GM19351 (cell line): ENCODE measurements around the gene NOXO1.

ENCODE experiments used
- ATAC-seq: cut with Tn5 transposase; IDR thresholded peaks from one replicate; pipeline ENCODE4 v1.9.1; 2021; ENCODE audit warnings: mild to moderate bottlenecking, moderate library complexity; ENCODE audit not compliant: unreplicated experiment

Gene NOXO1

DNA sequence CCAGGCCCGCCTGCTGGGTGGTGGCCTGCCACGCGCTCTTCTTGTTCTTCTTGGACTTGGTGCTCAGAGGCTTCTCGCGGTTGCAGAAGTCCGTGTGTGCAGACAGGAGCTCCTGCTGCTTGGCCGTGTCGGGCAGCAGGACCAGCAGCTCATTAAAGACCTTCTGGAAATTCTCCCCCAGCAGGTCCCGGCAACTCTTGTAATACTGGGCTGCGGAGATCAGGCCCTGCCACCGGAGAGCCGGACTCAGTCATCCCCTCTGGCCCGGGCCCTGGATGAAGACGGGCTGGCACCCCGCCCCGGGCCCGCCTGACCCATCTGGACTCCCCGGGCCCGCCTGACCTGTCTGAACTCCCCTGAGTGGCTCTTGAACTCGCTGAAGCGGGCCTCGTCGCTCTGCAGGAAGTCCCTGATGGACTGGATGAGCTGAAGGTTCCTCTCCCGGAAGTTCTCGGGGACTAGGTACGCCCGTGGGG is 17.1 kb upstream of the NOXO1 start:
- ATAC-seq, result no peak

DNA sequence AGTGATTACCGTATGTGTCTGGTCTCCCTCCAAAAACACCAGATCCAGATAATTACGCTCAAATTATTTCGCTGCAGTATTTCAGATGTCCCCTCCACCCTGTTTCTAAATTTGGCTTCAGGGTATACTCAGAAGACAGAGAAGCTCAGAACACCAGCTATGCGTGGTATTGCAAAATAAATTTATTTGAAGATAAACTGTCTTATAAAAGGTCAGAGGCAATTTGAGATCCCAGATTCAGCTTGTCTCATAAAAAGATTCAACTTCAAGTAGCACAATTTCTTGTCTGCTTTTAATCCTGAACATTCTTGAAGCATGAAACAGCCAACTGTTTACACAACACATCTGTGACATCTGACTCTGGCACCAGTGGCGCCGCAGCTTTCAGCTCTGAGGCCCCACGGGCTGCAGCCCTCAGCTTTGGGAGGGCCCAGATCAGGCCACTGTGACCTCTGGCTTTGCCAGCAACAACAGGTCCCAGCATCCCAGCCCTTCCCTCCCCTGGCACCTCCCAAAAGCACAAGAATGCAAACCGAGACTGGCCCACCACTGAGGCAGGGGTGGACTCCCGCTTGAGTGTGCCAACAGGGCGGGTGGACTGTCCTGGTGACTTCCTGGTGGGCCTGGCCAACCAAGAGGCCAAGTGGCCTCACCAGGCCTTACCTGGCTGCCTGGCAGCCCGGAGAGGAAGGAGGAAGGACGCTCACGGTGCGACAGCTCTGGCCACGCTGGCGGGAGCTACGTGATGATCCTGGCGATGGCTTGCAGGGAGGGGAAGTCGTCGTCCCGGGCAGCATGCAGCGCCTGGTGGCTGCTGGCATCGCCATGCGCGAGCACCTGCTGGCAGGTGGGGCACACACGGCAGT is 16.5 kb upstream of the NOXO1 start:
- no peak for ATAC-seq

DNA sequence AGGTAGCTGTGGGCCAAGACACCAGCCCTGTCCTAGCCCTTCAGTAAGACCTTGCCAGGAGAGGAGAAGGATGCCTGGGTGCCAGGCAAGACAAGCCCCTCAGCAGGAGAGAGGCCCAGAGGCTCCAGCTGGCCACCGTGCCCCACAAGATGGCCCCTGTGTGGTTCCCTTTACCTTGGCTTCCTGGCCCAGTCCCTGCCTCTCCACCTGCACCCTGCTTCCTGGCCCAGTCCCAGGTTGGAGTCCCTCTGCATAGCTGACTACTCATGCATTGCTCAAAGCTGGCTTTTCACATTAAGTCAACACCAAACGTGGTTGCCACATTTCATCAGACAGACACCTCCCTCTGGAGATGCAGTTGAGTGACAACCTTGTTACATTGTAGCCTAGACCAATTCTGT is 12.5 kb upstream of the NOXO1 start:
- ATAC-seq, result no peak

DNA sequence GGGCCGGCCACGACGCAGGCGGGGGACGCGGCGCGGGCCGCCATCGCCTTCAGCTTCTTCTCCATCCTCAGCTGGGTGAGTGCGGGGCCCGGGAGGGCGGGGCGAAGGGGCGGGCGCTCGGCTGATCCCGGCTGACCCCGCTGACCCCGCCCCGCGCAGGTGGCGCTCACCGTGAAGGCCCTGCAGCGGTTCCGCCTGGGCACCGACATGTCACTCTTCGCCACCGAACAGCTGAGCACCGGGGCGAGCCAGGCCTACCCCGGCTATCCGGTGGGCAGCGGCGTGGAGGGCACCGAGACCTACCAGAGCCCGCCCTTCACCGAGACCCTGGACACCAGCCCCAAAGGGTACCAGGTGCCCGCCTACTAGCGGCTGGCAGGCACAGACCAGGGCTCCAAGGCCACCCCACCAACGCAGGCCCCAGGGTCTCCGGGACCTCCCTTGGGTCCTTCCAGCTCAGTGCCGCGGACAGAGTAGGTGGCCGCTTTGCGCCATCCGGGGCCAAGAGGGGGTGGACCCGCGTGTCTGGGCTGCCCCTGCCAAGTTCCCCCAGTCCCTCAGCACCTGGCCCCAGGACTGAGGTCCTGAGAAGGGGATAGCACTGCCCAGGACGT is 11.5 kb upstream of the NOXO1 start:
- ATAC-seq, result no peak

DNA sequence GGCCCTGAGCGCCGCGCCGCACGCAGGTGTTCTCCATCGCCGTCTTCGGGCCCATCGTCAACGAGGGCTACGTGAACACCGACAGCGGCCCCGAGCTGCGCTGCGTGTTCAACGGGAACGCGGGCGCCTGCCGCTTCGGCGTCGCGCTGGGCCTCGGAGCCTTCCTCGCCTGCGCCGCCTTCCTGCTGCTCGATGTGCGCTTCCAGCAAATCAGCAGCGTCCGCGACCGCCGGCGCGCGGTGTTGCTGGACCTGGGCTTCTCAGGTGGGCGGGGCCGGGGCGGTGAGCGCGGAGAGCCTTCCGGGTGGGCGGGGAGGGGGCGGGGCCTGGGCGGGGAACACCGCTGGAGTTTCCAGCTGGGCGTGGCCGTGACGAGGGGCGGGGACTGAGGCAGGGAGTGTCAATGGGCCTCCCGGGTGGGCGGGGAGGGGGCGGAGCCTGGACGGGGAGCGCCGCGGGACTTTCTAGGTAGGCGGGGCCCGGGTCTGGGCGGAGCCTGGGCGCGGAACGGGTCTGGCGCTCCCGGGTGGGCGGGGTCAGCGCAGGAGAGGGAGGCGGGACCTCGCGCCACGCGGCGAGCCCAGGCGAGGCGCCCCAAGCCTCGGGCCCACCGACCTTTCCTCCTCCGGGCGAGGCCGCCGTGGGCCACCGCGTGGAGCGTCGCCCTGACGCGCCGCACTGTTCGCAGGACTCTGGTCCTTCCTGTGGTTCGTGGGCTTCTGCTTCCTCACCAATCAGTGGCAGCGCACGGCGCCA is 10.9 kb upstream of the NOXO1 start:
- ATAC-seq, result peak; percentile 49

DNA sequence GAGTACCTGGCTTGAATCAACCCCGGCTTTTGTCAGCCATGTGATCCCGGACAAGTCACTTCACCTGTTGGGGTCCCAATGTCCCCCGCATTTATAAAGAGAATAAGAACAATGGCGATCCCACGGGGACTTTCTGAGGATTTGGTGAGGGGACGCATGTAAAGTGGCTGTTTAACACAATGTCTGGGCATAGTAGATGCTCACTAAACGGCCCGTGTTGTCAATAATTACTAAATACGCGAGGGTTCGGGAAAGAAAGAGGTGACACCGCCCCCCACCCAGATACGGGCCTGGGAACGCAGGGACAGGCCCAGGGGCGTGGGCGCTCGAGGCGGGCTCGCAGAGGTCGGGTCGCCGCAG is 10.3 kb upstream of the NOXO1 start:
- ATAC-seq, result no peak

DNA sequence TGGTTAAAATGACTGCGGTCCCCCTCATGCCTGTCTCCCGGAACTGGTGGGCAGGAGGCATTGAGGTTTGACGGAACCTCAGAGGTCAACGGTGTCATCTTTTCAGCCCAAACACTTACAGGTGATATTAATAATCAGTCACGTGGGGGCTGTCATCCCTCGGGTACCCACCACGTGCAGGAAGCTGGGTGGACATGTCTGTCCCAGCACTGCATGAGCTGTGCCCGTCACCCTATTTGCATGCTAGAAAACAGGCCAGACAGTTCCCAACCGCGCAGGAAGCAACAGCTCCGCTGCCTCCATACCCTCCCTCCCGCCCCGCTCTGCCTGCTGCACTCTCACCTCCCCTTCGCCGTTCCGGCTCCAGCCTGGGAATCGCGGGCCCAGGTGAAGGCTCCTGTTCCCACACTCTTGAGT is 9.9 kb upstream of the NOXO1 start:
- no peak for ATAC-seq

DNA sequence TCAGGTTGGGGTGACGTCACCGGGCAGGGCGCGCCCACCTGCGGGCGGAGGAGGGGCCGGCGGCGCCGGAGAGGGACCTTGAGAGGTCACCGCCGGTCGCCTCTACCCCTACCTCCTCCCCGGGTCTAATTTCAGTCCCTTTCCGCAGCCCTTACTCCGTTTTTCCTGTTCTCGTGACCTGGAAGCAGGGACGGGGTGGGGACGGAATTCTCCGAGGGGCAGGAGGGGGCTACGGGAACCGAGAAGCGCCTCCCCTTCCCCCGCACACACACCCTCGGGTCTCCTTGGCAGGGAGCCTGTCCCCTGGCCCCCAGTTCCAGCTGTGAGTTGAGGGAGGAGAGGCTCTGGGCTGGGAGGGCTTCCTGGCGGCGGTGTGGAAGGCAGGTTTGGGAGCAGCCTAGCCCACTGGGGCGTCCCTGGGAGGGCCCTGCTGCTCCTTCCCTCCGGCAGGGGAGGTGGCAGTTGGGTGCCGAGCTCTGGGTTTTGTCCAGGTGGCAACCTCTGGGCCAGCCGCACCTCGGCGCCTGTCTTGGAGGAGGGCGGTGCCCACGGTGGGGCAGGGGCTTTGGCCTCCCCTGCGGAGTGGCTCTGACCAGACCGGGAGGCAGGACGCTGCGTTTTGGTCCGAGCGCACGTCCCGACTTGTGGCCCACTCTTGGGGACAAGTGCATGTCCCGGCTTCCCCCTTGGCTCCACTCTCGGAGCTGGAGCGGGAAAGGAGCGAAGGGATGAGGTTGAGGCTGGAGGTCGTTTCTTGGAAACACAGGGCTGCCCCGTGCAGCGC is 9.3 kb upstream of the NOXO1 start:
- no peak for ATAC-seq

DNA sequence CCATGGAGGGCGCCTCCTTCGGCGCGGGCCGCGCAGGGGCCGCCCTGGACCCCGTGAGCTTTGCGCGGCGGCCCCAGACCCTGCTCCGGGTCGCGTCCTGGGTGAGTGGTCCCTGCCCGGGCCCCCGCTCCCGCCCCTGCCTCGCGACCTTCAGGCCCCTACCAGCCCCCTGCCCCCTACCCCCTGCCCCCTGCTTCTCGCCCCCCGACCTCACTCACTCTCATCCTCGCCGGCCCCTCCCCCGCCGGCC is 8.8 kb upstream of the NOXO1 start:
- no peak for ATAC-seq

DNA sequence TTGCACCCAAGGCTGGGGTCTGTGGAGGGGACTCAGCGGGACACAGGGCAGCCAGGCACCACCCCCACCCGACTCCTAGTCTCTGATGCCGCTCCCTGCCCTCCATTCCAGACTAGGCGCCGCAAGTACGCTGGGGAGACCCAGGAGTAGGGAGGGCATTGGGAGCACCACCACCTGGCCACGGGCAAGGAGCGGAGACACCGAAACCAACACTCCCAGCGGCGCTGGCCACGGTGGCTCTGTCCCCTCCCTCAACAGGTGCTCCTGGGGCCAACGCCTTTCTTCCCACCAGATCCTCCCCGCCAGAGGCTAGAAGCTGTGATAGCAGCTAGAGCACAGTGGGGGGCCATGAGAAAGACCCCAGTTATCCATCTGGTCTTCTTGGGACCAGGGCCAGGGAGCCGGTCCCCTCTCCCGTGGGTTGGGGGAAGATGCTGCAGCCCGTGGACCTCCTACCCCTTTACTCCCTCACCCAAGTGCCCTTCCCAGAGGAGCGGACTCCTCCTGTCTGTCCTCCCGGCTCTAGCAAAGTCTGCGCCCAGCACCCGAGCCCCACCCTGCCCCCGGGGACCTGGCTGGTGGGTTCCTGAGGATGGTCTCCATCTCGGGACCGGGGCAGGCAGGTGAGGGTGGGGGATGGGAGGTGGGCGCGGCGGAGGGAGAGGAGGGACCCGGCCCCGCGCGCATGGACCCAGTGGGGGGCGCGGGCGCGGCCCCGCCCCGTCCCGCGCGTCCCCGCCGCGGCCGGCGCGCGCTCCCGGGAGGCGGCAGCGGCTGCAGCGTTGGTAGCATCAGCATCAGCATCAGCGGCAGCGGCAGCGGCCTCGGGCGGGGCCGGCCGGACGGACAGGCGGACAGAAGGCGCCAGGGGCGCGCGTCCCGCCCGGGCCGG is 8.2 kb upstream of the NOXO1 start, which contains the start of gene SYNGR3:
Gene SYNGR3, plus strand, starts transcription at position 762 of the 892 bp plus-strand sequence. CDS start 133 bp downstream, outside the sequence.
- no peak for ATAC-seq

DNA sequence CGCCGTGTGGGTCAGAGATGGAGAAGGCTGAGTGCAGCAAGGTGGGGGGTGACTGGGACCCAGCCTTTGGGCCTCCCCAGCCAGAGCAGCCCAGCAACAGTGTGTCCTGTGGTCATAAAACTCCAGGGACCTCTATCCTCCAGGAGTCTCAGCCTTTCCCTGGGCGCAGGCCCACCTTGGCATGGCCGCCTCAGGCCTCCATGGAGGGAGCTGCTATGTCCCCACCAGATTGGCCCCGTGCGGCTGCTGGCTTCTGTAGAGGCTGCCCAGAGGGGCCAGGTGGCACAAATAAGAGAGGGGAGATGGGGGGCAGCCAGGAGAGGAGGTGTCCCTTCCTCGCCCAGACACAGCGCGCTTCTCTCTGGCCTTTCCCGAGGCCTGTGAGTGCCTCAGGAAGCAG is 5.9 kb upstream of the NOXO1 start:
- ATAC-seq, result no peak

DNA sequence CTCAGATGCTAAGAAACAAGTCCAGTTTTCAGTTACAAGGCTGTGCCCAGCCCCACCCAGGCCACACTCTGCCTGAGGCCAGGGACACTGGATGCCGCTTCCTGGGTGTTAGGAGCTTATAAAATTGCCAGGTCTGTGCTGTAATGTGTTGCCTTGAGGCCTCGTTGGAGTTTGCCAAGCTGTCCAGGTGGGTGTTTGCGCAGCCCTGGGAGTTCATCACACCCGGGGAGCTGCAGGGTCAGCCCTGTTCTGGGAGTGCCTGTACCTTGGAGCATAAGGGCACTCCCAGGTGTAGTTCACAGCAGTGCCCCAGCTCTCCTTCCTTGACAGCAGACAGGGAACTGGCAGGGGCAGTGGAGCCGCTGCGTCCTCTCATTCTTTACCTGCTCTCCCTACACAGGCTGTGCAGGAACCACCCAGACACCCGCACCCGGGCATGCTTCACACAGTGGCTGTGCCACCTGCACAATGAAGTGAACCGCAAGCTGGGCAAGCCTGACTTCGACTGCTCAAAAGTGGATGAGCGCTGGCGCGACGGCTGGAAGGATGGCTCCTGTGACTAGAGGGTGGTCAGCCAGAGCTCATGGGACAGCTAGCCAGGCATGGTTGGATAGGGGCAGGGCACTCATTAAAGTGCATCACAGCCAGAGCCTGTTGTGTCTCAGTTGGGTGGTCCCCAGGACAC is 4.3 kb upstream of the NOXO1 start:
- no peak for ATAC-seq

DNA sequence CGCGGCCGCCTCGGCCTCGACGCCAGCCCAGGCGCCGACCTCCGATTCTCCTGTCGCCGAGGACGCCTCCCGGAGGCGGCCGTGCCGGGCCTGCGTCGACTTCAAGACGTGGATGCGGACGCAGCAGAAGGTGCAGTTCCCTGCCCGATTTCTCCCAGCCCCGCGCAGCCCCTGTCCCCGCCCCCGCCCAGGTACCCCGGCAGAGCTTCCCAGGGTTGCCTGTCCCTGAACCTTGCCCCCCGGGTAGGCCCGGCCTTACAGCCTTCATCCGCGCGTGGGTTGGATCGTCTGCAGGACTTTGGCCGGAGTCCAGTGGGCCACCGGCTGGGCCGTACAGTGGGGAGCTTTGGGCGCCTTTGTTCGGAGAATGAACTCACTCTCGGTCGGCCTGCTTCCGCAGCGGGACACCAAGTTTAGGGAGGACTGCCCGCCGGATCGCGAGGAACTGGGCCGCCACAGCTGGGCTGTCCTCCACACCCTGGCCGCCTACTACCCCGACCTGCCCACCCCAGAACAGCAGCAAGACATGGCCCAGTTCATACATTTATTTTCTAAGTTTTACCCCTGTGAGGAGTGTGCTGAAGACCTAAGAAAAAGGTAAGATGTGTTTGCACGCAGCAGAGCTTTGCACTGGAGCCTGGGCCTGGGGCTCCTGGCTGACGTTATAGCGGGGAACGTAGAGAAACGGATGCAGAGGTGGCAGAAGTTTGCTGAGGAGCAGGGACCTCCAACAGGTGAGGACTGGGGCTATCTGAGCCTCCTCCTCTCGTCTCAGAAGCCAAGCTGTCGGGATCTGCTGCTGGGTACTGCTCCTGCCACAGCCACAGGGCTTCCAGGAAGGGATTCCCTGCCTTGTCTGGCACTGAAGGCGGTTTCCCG is 3.3 kb upstream of the NOXO1 start:
- peak; percentile 15 for ATAC-seq

DNA sequence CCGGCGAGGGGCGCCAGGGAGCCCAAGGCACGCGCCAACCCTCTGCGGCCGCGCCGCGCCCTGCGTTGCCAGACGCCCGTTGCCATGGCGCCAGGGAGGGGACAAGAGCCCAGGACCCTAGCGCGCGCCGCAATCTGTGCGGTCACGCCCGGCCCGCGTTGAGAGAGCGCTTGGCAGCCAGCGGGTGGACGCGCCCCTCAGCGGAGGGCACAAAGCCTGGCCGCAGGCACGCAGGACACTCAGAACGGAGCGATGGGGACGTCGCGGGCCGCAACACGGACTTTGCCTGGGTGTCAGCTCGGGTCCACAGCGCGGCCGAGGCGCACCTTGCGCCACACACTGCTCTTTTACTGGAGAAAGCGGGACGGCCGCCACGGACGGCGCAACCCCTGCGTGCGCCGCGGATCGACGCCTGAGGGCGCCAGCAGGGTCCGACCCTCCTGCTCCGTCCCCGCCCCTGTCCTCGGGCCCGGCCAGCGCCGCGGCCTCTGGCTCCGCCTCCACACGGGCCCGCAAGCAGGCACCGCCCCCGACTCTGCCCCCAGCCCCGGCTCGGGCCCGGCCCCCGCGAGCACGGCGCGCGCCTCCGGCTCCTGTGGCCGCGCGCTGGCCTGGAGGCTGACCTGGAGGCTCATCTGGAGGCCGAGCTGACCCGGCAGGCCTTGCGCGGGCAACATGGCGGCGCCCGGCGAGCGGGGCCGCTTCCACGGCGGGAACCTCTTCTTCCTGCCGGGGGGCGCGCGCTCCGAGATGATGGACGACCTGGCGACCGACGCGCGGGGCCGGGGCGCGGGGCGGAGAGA is 2.5 kb upstream of the NOXO1 start, which contains the start of gene GFER:
Gene GFER, plus strand, starts transcription at position 650 of the 803 bp plus-strand sequence. Its CDS starts 26 bp downstream, at position 676.
- ATAC-seq, result peak; percentile 82

DNA sequence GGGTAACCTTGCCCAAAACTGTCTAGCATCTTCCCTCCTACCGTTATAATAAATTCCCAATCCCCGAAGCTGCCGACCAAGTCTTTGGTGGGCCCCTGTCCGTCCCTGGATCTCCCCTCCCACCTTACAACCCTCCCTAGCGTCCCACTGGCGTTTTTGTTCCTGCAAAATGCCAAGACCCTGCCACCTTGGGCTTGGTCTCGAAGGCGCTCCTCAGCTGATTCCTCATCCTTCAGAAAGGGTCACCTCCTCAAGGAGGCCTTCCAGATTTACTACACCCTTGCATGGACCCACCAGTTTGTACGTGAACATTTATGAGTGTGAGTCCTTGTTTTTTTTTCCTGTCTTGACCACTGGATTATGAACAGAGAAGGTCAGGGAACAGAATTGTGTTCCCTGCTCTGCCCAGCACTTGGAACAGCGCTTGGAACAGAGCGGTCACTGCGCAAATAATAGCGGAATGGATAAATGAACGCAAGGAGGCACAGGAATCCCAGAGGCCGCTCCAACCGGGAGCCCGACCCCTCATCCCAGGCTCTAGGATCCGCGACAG is 1.8 kb upstream of the NOXO1 start:
- no peak for ATAC-seq

DNA sequence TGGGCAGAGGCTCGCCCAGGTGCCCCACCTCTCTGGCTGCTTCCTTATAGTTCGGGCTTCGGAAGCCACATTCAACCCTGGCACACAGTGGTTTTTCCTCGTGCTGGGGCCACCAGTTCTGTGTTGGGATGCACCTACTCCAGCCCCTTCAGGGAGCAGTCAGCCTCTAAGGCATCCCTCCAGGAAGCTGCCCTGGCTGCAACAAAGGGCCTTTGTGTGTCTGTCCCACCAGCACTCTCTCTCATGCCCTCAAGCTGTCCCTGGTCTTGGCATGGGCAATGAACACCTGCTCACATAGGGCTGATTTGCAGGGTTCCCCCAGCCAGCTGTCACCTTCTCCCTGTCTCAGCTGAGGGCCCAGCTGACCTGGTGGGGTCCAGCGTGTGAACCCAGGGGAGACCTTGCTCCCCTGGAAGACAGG is 754 bp upstream of the NOXO1 start:
- no peak for ATAC-seq

DNA sequence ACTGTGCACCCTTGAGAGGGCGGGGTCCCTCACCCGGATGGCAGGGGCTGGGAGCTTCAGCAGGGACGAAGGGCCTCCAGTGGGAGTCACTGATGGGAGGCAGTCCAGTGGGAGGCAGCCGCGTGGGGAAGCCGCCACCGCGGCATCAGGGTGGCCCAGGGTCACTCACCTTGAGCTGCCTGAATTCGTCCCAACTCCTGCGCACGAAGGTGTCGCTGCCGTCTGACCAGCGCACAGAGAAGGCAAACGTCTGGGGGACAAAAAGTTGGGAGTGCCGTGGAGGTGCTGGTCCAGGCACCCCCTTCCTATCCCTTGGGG is 540 bp downstream of the NOXO1 start:
- no peak for ATAC-seq
